GM19438 (cell line): Measurements from ENCODE around the gene EEF1E1.
"Not testable (repeated sequence)": the region's sequence is repeated elsewhere in the genome, so short reads cannot be mapped to it uniquely, and the experiment has no call there.

Experiments
- ATAC-seq: cut with Tn5 transposase; IDR thresholded peaks from one replicate; pipeline ENCODE4 v1.9.1; 2021; ENCODE audit warnings: low read depth; ENCODE audit not compliant: unreplicated experiment

The EEF1E1 gene

GRCh38 chr6:8064638-8065518 lies 37.5 kb downstream of the EEF1E1 start:
- ATAC-seq = peak; percentile 8

- ATAC-seq = peak; percentile 89
These were observed 38.3 kb downstream of the EEF1E1 start, which contains the start of gene BLOC1S5 for GRCh38 chr6:8063761-8064637. TSS of gene BLOC1S5 (minus strand) at chr6:8064389. CDS start at chr6:8064376, 13 bp downstream.

GRCh38 chr6:8061736-8062135 lies 40.6 kb downstream of the EEF1E1 start:
- no peak for ATAC-seq

- no peak for ATAC-seq
These were observed 42.0 kb downstream of the EEF1E1 start for GRCh38 chr6:8060346-8060745.

- ATAC-seq = no peak
These were observed 43.2 kb downstream of the EEF1E1 start for GRCh38 chr6:8059129-8059528.

- no peak for ATAC-seq
These were observed 44.6 kb downstream of the EEF1E1 start for GRCh38 chr6:8057793-8058192.

- ATAC-seq = no peak
These were observed 45.1 kb downstream of the EEF1E1 start for GRCh38 chr6:8057263-8057662.

- no peak for ATAC-seq
These were observed 48.1 kb downstream of the EEF1E1 start for GRCh38 chr6:8054276-8054675.

- ATAC-seq = no peak
These were observed 54.6 kb downstream of the EEF1E1 start for GRCh38 chr6:8047541-8048292.

- ATAC-seq = not testable (repeated sequence)
These were observed 56.6 kb downstream of the EEF1E1 start for GRCh38 chr6:8045769-8046168.

- no peak for ATAC-seq
These were observed 59.1 kb downstream of the EEF1E1 start for GRCh38 chr6:8043221-8043620.

GRCh38 chr6:8041913-8042583 lies 60.3 kb downstream of the EEF1E1 start:
- ATAC-seq = no peak

GRCh38 chr6:8034107-8034506 lies 68.2 kb downstream of the EEF1E1 start:
- not testable (repeated sequence) for ATAC-seq

GRCh38 chr6:8030920-8031319 lies 71.4 kb downstream of the EEF1E1 start:
- no peak for ATAC-seq
